HG03521 (cell line): ENCODE data around the gene HECTD2.
"Not testable (repeated sequence)": the region's sequence is repeated elsewhere in the genome, so short reads cannot be mapped to it uniquely, and the experiment has no call there.

ENCODE experiments used
- ATAC-seq: cut with Tn5 transposase; IDR thresholded peaks from one replicate; pipeline ENCODE4 v1.9.1; 2021; ENCODE audit warnings: mild to moderate bottlenecking, moderate library complexity; ENCODE audit not compliant: unreplicated experiment

The HECTD2 gene, protein sequence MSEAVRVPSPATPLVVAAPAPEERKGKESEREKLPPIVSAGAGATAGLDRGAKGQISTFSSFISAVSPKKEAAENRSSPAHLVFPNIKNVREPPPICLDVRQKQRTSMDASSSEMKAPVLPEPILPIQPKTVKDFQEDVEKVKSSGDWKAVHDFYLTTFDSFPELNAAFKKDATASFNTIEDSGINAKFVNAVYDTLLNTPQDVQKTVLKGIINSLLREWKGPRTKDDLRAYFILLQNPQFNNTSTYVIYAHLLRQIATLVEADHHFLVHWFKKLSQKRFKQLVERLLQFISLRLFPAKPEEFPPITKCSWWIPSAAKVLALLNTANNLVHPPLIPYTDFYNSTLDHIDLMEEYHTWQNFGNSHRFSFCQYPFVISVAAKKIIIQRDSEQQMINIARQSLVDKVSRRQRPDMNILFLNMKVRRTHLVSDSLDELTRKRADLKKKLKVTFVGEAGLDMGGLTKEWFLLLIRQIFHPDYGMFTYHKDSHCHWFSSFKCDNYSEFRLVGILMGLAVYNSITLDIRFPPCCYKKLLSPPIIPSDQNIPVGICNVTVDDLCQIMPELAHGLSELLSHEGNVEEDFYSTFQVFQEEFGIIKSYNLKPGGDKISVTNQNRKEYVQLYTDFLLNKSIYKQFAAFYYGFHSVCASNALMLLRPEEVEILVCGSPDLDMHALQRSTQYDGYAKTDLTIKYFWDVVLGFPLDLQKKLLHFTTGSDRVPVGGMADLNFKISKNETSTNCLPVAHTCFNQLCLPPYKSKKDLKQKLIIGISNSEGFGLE

DNA sequence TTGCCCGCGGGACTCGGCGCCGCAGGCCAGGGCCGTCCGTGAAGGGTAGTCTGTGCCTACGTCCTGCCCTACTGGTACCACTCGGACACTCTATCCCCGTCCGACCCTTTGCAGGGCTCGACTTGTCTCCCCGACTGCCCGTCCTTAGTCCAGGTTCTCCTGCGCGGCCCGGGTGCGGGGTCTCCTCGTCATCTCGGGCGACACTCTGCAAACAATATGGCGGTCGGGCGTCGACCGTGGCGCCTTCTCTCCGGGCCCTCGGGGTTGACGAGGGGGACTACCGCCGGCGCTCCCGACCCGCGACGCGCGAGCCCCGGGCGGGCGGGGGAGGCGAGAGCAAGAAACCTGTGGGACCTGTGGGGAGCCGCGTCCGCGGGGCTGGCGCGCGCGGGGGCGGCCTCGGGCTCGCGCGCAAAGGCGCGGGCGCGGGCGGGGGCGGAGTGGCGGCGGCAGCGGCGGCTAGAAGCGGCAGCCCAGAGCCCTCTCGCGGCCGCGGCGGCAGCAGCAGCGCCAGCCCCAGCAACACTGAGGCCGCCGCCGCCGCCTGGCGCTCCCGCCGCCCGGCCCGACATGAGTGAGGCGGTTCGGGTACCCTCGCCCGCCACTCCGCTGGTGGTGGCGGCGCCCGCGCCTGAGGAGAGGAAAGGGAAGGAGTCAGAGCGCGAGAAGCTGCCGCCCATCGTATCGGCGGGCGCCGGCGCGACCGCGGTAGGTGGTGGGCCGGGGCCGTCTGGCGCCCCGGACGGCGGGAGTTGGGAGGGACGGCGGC is at the start of gene HECTD2:
TSS of gene HECTD2 (plus strand) at position 476 of the 769 bp plus-strand sequence. CDS start at position 571, 95 bp downstream.
- ATAC-seq = peak; percentile 91

DNA sequence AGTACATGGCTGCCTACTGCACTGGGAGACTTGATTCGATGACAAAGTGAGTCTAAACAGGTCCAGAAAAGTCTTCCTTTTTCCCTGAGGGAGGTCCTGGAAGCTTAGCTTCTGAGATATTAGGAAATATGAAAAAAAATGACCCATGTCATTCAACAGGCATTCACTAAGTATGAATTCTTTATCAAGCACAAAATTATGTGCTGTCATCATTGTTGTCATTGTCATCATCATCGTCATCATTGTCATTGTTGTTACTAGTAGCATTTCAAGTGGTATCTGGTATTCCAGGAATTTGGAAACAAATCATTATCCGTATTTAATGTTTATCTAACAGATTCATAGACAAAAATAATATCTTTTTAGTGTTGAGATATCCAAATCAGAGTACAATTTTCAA is 49.7 kb upstream of the HECTD2 start:
- ATAC-seq = no peak

DNA sequence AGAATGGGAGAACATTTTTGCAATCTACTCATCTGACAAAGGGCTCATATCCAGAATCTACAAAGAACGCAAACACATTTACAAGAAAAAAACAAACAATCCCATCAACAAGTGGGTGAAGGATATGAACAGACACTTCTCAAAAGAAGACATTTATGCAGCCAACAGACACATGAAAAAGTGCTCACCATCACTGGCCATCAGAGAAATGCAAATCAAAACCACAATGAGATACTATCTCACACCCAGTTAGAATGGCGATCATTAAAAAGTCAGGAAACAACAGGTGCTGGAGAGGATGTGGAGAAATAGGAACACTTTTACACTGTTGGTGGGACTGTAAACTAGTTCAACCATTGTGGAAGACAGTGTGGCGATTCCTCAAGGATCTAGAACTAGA is 44.6 kb upstream of the HECTD2 start:
- not testable (repeated sequence) for ATAC-seq

DNA sequence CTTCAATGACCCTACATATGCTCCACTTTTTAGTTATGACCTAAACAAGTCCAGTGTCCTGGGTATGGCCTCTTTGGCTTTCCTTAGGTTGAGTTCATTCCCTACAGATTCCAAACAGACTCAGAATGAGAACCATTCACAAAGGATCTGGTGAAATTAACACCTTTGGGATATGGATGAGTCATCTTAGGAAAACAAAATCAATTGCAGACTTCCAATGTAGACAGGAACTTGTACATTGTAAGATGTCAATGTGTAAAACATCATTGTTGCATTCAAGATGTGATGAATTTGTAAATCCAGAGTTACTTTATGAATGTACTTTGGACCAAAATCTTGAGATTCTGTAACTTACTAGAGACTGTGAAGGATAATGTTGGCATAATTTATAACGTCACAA is 43.4 kb upstream of the HECTD2 start:
- no peak for ATAC-seq

DNA sequence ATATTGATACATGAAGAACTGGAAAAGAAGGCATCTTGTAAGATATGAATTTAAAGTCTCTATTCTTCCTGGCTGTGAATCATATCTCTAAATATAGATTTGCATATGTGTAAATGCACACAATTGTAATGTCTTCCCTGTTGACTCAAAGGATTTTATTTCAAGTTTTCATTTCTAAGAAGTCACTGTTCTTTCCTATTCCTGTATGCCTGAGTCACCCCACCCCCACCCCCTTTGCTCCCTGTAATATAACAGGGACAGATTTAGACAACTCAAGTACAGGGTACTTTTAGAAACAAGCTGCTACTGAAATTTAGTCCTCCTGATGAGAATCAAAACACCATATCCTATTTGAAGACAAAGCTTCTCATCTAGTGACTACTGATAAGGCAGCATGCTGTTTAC is 43.0 kb upstream of the HECTD2 start:
- no peak for ATAC-seq

DNA sequence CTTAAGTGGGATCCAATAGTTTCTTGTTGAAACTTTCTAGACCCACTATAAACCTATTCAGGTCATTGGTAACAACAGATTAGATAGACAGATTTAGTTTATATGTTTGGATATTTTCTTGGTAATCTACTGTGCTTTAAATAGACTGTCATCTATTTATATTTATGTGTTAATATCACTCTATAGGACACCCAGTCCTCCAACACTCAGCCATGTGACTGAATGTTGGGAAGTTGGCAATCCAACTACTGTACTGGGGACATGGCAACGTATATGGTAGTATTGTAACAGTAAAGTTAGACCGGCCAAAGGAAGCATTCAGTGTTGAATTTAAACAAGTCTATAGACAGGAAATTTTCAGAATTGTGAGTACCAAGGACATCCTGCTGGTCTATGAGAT is 42.6 kb upstream of the HECTD2 start:
- no peak for ATAC-seq

DNA sequence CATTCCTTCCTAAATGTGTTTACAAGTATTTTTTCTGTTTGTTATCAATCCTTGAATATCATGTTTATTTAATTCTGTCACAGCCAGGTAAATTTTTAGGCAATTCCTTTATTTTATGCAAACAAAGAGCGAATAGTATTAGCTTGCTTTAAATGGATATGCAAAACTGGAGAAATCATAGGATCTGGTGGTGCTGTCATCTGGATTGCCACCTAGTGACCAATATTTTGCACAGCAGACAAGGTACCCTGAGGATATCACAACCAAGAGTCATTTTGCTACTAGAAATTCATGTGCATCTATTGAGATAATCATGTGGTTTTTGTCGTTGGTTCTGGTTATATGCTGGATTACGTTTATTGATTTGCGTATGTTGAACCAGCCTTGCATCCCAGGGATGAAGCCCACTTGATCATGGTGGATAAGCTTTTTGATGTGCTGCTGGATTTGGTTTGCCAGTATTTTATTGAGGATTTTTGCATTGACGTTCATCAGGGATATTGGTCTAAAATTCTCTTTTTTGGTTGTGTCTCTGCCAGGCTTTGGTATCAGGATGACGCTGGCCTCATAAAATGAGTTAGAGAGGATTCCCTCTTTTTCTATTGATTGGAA is 40.1 kb upstream of the HECTD2 start:
- ATAC-seq = not testable (repeated sequence)

DNA sequence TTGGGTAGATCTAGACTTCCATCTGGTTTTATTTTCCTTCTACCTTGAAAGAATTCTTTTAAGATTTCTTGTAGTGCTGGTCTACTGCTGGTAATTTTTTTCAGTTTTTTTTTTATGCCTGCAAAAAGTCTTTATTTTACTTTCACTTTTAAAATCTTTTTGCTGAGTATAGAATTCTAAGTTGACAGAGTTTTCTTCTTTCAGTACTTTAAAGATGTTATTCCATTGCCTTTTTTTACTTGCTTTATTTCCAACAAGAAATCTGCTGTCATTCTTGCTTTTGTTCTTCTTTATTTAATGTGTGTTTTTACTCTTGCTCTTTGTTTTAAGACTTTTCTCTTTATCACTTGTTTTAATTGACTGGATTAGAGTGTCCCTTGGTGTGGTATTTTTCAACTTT is 36.1 kb upstream of the HECTD2 start:
- ATAC-seq = no peak

DNA sequence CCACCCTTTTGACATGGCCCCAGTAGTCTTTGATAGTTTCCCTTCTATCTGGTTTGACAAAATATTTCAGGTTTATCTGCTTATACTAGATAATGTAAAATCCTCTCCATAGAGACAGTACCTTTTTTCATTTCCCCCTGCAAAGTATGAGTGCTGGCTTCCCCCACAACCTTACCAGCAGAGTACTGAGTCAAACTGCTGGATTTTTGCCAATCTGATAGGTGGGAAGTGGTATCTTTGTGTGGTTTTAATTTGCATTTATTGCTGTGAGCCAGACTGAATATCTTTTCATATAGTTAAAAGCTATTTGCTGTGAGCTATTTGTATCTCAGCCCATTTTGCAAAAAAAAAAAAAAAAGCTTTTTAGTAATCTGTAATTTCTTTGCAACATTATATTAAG is 32.1 kb upstream of the HECTD2 start:
- no peak for ATAC-seq

DNA sequence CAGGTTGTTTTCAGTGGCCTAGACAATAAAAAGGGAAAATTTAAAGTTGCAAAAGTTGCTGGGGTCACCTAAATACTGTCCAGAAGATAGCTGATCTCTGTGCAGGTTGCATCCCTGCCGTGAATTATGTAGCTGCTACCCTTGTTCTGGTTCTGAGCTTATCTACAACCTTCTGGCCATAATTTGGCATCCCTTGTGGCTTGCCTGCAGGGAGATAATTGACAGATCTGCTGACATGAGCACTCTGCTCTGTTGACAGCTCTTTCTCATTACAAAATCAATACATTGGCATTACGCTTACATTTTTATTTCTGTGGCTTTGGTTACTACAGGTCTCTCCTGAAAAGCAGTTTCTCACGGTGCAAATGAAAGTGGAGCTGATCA is 29.3 kb upstream of the HECTD2 start:
- no peak for ATAC-seq

DNA sequence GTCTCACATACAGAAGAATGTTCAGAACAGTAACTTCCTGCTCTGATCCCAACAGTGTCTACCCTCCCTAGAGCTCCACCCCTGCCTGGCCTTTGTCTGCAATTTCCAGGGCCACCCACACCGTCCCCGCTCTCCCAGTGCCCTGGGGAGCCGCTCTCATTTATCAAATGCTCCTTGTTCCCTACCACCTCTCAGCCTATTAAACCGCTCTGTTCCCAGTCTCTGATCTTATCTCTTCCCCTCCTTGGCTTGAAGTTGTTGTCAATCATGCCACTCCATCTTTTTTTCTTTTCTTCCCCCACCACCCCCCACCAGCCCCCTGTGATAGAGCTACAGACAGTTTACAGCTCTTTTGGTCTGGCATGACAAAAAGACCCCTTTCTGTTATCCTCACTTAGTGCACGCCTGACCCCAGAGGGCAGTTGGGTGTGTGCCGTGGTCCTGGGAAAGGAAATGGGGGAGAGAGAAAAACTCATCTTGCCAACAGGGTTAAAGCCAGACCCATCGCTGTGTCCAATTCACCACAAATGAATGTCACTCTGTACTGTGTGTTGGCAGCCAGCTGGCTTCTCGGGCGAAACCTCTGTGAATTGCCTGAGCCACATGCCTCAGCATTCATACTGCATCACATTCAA is 28.8 kb upstream of the HECTD2 start:
- no peak for ATAC-seq

DNA sequence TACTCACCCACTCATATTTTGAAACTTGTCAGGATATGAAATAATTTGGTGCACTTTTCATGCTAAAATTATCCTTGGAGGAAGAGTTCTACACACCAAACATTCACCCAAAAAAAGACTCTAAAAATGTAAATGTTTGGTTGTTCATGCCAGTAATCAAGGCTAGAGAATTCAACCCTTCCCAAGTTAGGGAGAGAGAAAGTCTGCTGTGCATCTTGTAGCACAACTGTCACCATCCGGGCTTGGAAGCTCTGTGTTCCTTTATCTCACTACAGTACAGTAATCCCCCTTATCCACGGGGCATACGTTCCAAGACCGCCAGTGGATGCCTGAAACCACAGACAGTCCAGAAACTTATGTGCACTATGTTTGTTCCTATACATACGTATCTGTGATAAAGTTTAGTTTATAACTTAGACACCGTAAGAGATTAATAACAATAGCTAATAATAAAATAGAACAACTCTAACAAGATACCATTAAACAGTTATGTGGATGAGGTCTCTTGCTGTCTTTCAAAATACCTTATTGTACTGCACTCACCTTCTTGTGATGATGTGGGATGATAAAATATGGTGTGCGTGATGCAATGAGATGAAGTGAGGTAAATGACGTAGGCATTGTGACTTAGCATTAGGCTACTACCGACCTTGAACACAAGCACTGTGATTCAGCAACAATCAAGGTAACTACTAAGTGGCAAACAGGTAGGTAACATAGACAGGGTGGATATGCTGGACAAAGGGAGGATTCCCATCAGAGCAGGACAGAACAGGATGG is 24.6 kb upstream of the HECTD2 start:
- no peak for ATAC-seq

DNA sequence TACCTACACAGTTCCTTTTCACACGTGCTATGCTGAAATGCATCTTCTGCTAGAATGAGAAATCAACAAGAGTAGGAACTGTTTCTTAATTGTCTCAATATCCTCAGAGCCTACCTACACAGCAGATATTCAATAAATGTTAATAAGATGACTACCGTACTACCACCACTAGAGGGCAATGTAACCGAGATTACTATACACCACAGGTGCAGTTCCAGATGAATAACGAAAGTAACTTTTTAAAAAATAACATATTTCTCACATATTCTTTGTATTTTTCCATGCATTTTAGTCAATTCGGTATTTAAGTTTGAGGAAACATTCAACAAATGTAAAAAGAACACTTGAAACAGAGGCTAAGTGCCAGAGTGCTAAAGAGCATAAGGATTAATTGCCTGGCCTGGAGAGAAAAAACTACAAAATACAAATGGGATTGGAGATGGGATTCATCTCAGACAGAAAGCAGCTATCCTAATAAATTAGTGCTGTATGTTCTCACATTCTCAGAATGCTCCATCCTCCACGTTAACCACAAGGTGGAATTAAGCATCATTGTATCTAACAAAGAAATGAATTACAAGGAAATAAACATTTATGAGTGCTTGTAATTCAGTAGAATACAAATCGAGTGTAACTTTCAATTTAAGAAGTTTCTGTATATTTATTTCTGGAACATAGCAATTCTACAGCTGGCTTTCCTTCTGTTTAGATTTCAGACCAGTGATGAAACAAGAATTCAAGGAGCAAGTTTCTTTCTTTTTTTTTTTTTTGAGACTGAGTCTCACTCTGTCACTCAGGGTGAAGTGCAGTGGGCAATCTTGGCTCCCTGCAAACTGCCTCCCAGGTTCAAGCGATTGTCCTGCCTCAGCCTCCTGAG is 20.3 kb upstream of the HECTD2 start:
- peak; percentile 86 for ATAC-seq

DNA sequence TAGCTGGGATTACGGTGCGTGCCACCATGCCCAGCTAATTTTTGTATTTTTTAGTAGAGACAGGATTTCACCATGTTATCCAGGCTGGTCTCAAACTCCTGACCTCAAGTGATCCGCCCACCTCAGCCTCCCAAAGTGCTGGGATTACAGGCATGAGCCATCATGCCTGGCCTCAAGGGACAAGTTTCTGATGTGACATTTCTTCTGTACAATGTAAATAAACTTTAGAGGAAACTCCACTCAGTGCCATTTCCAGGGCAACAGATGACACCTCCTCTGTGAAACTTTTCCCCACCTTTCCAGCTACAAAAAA is 19.7 kb upstream of the HECTD2 start:
- not testable (repeated sequence) for ATAC-seq

DNA sequence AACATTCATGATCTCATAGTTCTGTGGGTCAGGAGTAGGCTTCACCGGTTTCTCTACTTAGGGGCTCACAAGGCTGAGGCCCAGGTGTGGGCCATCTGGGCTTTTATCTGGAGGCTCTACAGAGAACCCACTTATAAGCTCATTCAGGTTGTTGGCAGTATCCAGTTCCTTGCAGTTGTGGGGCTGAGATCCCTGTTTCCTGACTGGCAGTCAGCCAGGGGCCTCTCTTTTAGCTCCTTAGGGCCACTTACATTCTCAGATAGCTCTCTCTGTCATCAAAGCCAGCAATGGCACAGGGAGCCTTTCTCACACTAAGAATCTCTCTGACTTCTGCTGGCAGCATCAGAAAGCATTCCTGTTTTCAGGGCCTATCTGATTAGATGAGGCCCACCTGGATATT is 18.2 kb upstream of the HECTD2 start:
- ATAC-seq = no peak

DNA sequence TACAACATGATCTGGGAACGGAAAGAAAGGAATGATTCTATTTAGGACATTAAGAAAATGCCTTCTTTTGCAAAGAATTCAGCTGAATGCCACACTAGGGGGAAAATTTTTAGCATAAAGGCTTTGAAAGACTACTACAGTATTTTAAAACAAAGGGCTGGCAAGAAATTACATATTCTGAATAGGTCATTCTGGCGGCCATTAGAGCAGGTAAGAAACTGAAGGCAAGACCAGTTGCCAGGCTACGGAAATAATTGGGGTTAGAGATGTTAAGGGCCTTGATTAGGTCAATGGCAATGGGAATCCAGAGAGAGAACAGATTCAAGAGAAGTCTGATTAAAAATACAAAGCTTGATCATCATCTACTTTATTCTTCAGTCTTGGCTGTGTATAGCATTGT is 3.8 kb upstream of the HECTD2 start:
- ATAC-seq = no peak

DNA sequence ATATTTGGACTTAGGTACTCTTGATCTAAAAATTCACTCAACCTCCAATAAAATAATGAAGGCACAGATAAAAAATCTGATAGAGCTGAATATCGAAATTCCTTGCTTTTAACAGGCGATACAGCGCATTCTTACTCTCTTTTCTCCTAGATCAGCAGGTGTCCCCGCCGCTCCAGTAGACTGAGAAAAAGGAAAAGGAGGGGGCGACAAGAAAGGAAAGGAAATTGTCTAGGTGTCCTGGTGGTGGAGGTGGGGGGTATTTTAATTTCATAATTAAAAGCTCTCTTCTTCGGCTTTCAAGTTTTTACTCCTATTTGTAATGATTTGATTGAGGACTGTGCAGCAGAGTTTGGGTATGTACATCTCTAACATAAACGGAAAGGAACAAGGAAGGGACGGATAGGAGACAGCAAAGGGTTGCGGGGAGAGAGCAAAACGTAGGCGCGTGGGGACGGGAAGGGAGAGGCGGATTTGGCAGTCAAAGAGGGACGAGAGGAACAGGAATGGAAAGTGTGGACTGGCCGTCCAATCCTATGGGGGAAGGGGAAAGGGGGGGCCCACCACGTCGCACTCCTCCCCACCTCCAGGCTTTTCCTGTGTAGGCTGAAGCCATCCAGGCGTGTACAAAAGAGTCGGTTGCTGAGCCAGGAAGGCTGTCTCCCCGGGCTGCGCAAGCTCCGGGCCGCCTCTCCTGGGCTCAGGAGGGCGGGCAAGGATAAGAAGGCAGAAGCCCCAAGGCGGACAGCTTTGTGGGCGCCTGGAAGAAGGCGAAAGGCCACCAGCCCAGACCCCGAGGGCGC is 875 bp upstream of the HECTD2 start:
- peak; percentile 22 for ATAC-seq
